GM10266 (cell line): Measurements from ENCODE around the gene ICAM4.

Experiments
- DNase-seq: peaks from one replicate; pipeline ENCODE4 v3.0.0; 2012; ENCODE audit errors: extremely low spot score
- CTCF ChIP-seq: IDR thresholded peaks from 2 replicates; pipeline ENCODE4 v1.5.1; 2012; ENCODE audit warnings: mild to moderate bottlenecking, low read depth; ENCODE audit not compliant: control insufficient read depth, insufficient read depth; ENCODE audit errors: missing control alignments

Gene ICAM4

GRCh38 chr19:10299545-10300458 lies 13.0 kb downstream of the ICAM4 start:
- DNase-seq = no peak
- TF ChIP-seq CTCF = no peak

DNA sequence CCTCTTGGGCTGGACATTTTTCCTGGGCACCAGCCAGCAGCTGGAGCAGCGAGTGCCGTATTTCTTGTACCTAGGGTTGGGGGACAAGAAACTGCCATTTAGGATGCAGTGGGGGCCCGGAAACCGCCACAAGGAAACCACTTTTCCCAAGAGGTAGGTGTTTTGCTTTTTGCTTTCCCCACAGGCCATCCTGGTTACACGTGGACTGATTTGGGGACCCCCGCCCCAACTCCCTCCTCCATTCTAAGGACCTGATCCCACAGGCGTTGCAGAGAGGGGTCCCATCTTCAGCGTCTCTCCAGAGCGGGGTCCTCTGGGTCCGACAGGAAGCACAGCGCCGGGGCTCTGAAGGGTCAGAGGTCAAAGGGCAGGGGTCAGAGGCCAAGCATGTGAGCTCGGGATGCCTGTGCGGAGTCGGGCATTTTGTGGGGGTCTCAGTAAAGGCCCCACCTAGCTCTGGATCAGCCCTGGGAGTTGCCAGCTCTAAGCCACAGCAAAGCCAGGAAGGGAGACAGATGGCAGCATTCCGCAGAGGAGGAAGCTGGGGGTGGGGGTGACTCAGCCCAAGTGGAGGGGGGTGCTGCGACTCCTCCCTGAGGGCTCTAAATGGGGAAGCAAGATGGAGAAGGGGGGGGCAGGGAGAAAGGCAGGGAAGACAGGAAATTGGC lies 18.5 kb downstream of the ICAM4 start:
- DNase-seq = no peak

GRCh38 chr19:10306327-10306726 lies 19.6 kb downstream of the ICAM4 start:
- no peak for TF ChIP-seq CTCF
- DNase-seq = no peak

More for the DNA sequence above, 18.5 kb downstream of the ICAM4 start:
- no peak for TF ChIP-seq CTCF

- no peak for TF ChIP-seq CTCF
Observed at GRCh38 chr19:10309423-10309822, 22.7 kb downstream of the ICAM4 start, which contains the start of gene ZGLP1. TSS of gene ZGLP1 (minus strand) at chr19:10309815.

GRCh38 chr19:10315335-10316214 lies 28.8 kb downstream of the ICAM4 start, which contains the start of gene FDX2:
TSS of gene FDX2 (minus strand) at chr19:10316015. CDS start at chr19:10315996, 19 bp downstream.
- no peak for TF ChIP-seq CTCF
- peak; percentile 97 for DNase-seq

More at GRCh38 chr19:10309423-10309822, 22.7 kb downstream of the ICAM4 start, which contains the start of gene ZGLP1:
- no peak for DNase-seq

- no peak for DNase-seq
Observed at GRCh38 chr19:10316229-10317044, 29.7 kb downstream of the ICAM4 start.

More at GRCh38 chr19:10316229-10317044, 29.7 kb downstream of the ICAM4 start:
- no peak for TF ChIP-seq CTCF
